ENCODE data around the gene ZC3H11A.

DNA sequence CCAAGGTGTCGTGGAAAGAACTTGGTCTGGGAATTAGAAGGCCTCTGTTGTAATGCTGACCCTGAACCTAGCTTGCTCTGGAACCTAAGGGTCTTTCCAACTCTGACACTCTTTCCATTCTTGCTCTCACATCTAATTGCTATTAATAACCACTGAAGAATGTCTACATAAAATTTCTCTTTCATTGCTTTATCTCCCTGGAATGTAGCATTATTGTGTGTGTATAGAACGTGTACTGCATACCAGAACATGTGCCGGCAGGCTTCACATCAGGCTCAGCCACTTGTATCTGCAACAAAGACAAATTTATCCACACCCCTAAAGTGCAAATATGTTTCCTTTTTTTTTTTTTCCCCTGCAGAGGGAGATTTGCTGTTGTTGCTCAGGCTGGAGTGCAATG is 44.4 kb upstream of the ZC3H11A start:
- TF ChIP-seq CTCF (IDR thresholded peaks at IDR 0.05) (no peak), POLR2A (IDR thresholded peaks at IDR 0.05) (no peak)
